Myocyte (in vitro differentiated cells): ENCODE results near the gene FAM169A. TPM values are rescaled to one million over a fixed set of nuclear protein-coding genes. Genes with fewer than 3 reads are reported as not detected.
A peak's percentile ranks its signal among the peaks of the same experiment; 100 is the strongest.
"Not testable (repeated sequence)": the region's sequence is repeated elsewhere in the genome, so short reads cannot be mapped to it uniquely, and the experiment has no call there.

Source experiments
- DNase-seq: peaks from one replicate; pipeline ENCODE4 v3.0.0-alpha.2; 2012; ENCODE audit warnings: low read depth
- polyA plus RNA-seq: library from polyadenylated mRNA; unstranded; fragments of >200 nt; gene quantifications from one replicate; pipeline ENCODE4 v1.2.1, GENCODE V29; 2012; ENCODE audit warnings: missing spikeins
- total RNA-seq: library from RNA; depleted of rRNA; stranded (reverse); fragments of >200 nt; gene quantifications from 2 replicates; pipeline ENCODE4 v1.2.3, GENCODE V29; 2014

FAM169A gene
- total RNA-seq: 3.0 and 3.2 TPM in 2 replicates
- 0.25 TPM for polyA plus RNA-seq

GRCh38 chr5:74865804-74866595 lies at the start of gene FAM169A:
TSS of gene FAM169A (minus strand) at chr5:74866387. CDS start at chr5:74841676, 24,711 bp downstream.
- DNase-seq: peak; percentile 53

GRCh38 chr5:74915488-74915887 lies 49.3 kb upstream of the FAM169A start:
- DNase-seq: no peak

GRCh38 chr5:74911421-74911820 lies 45.2 kb upstream of the FAM169A start:
- DNase-seq: not testable (repeated sequence)

GRCh38 chr5:74909888-74910287 lies 43.7 kb upstream of the FAM169A start:
- not testable (repeated sequence) for DNase-seq

GRCh38 chr5:74908237-74908636 lies 42.0 kb upstream of the FAM169A start:
- not testable (repeated sequence) for DNase-seq

- DNase-seq: not testable (repeated sequence)
Observed at GRCh38 chr5:74904713-74905112, 38.5 kb upstream of the FAM169A start.

GRCh38 chr5:74903165-74903787 lies 37.1 kb upstream of the FAM169A start:
- no peak for DNase-seq

- DNase-seq: no peak
Observed at GRCh38 chr5:74897049-74897448, 30.9 kb upstream of the FAM169A start.

- peak; percentile 76 for DNase-seq
Observed at GRCh38 chr5:74895906-74896305, 29.7 kb upstream of the FAM169A start.

GRCh38 chr5:74894351-74894750 lies 28.2 kb upstream of the FAM169A start:
- DNase-seq: no peak

GRCh38 chr5:74892921-74893320 lies 26.7 kb upstream of the FAM169A start:
- no peak for DNase-seq

GRCh38 chr5:74889523-74890105 lies 23.4 kb upstream of the FAM169A start:
- DNase-seq: no peak

GRCh38 chr5:74888117-74888516 lies 21.9 kb upstream of the FAM169A start:
- DNase-seq: no peak

GRCh38 chr5:74885170-74885569 lies 19.0 kb upstream of the FAM169A start:
- no peak for DNase-seq

- not testable (repeated sequence) for DNase-seq
Observed at GRCh38 chr5:74882379-74883134, 16.4 kb upstream of the FAM169A start.

GRCh38 chr5:74877624-74878304 lies 11.6 kb upstream of the FAM169A start:
- DNase-seq: no peak

GRCh38 chr5:74875994-74876791 lies 10.0 kb upstream of the FAM169A start:
- DNase-seq: no peak

GRCh38 chr5:74873525-74874249 lies 7.5 kb upstream of the FAM169A start:
- DNase-seq: no peak

- DNase-seq: no peak
Observed at GRCh38 chr5:74870299-74871067, 4.3 kb upstream of the FAM169A start.
